HG03175 (cell line): ENCODE results near the gene AP2A2.
"Not testable (repeated sequence)": the region's sequence is repeated elsewhere in the genome, so short reads cannot be mapped to it uniquely, and the experiment has no call there.

Experiments
- ATAC-seq: cut with Tn5 transposase; IDR thresholded peaks from one replicate; pipeline ENCODE4 v1.9.1; 2021; ENCODE audit warnings: mild to moderate bottlenecking, moderate library complexity; ENCODE audit not compliant: unreplicated experiment

The AP2A2 gene

GRCh38 chr11:971731-972365 lies 46.2 kb downstream of the AP2A2 start:
- ATAC-seq: no peak

DNA sequence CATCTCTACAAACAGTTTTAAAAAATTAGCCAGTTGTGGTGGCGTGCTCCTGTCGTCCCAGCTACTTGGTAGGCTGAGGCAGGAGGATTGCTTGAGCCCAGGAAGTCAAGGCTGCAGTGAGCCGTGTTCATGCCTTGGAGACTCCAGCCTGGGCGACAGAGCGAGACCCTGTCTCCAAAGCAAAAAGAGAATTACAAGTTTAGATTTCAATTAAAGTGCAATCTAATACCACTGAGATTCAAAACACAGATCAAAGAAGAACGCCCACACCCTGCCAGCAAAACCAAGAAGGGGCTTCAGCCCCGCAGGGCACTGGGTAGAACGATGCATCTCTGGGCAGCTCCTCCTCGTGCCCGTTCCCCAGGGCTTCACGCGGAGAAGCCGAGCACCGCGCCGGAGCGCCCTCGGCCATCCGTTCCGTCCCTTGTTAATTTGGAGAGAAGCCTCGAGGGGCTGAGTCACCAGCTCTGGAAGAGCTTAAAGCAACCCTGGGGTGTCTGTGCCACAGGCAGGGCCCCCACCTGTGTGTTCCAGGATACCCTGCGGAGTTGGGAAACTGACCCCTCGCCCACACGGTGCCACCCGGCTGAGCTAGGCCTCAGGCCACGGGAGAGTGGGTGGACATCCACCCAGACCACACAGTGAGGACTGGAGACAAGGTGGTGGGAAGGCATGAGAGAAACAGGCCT lies 47.0 kb downstream of the AP2A2 start:
- ATAC-seq: no peak

- no peak for ATAC-seq
Observed at GRCh38 chr11:973237-973636, 47.6 kb downstream of the AP2A2 start.

- ATAC-seq: not testable (repeated sequence)
Observed at GRCh38 chr11:975376-975775, 49.7 kb downstream of the AP2A2 start.

DNA sequence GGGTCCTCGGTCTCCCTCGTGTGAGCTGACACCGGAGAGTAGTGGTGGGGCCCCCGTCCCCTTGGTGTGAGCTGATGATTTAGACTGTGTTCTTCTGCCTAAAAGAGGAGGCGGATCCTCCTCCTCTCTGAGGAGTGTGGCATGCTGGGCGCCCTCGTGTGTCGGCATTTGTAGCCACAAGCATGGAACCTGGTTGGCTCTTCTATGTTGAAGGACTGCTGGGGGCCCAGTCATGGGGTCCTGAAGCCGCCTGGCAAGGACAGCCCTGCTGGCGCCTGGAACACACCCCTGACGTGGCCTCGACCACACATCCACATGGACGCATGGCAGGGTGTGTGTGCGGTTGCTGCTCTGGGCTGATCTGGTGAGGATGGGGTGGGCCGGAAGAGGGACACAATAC lies 50.2 kb downstream of the AP2A2 start:
- ATAC-seq: no peak

GRCh38 chr11:976431-977160 lies 50.9 kb downstream of the AP2A2 start:
- no peak for ATAC-seq

DNA sequence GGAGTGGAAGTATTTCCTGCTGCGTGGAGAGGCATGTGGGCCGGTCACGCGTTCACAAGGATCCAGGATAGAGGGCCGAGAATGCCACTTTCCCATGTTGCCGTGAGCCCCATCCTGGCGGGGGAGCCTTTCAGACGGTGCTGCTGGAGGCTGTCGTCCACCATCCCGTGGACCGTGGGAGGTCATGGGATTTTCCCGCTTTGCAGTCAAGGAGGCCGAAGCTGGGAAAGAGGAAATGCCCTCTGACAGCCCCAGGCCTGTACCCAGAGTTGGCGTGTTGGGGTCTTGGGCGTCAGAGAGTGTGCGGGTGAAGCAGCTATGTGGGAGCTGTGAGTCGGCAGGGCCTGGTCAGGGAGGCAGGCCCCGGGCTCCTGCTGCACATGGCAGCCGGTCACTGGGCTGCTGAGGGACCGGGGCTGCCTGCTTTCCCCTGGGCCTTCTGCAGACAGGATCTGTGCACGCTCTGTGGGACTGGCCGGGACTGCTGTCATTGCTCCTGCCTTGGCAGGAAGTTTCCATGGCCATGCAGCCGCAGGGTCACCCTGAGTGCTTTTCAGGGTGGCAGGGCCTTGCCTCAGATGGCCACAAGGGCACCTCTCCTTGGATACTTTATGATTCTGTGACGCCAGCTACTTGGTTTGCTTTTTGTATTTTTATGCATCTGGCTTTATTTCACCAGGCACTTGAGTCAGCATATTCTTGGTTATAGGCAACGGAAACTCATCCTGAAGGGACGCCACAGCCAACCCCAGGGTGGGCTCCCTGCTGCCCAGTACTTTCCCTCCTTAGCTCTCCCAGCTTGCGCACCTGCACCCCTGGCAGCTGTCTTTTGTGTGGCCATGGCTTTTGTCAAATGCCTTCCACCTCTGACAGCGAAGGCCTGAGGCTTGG lies 52.4 kb downstream of the AP2A2 start:
- no peak for ATAC-seq

GRCh38 chr11:978781-979180 lies 53.1 kb downstream of the AP2A2 start:
- no peak for ATAC-seq

DNA sequence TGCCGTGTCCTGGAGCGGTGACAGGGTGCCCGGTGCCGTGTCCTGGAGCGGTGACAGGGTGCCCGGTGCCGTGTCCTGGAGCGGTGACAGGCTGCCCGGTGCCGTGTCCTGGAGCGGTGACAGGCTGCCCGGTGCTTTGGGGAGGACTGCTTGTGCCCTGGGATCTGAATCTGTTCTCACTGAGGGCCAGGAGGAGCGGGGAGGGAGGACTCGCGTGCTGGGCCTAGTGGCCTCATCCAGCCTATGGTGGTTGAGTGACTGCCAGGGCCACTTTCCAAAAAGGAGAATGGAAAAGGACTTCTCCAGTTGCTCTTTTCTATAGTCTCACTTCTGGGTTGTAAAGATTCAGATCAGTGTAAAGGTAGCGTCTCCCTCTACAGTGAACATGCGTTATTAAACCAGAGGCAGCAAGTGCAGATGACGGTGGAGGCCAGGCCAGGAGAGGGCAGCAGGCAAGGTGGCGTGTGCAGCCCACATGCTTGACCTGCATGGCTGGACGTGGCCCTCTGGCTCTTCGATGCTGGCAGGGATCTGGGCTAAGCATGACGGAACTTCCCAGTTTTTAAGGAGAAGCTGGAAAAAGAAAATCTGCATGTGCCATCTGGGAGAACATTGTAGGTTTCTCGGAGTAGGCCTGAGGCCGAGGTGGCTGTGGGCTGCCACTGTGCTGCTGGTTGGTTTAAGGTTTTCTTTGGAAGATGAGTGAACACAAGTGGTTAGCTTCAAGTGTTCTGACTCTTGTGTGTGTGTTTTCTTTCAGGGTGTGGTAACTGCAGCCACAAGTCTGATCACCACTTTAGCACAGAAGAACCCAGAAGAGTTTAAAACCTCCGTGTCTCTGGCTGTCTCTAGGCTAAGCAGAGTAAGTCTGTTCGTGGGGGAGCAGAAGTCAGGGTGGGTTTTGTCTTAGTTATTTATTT lies 55.0 kb downstream of the AP2A2 start:
- ATAC-seq: no peak

GRCh38 chr11:981764-982163 lies 56.1 kb downstream of the AP2A2 start:
- ATAC-seq: no peak

DNA sequence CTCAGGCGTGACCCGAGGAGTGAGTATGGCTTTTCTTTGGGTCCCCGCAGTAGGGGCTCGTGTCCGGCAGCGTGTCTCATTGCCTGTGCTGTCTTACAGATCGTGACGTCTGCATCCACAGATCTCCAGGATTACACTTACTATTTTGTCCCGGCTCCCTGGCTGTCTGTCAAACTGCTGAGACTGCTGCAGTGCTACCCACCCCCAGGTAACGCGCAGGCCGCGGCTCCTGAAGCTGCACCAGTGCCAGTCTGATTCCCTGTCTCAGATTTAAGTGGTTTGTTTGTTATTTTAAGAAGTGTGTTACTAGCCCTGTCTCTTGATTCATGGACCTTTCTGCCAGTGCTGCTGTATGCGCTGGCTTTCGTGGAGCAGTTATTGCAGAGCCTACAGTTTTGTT lies 58.9 kb downstream of the AP2A2 start:
- ATAC-seq: no peak

DNA sequence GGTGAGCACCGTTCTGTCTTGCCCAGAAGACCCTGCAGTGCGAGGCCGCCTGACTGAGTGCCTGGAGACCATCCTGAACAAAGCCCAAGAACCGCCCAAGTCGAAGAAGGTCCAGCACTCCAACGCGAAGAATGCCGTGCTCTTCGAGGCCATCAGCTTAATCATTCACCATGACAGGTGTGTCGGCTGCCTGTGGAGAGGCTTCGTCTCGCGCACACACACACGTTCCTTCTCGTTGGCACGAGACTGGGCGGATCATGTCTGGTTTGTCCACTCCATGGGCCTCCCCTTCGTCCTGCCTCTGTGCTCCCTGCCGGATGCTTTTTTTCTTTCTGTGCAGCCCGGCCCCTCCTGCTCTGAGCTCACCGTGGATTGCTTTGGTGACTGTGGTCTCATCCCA lies 59.7 kb downstream of the AP2A2 start:
- ATAC-seq: no peak

DNA sequence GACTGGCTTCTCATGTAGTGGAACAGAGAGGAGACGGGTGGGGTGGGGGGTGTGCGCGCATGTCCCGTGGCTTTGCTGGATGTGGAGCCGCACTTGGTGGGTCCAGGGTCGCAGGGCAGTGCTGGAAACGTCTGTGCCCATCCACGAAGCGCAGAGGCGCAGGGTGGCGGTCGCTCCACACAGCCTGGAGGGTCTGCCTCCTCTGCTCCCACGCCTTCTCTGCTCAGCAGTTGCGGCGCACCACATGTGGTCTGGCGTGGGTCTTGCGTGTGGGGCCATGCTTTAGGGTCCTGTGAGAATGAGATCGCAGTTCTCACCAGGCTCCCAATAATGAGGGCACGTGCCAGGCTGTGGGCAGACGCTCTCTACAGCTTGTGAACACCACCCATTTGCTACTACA lies 60.2 kb downstream of the AP2A2 start:
- no peak for ATAC-seq

GRCh38 chr11:986270-986951 lies 60.7 kb downstream of the AP2A2 start:
- no peak for ATAC-seq

DNA sequence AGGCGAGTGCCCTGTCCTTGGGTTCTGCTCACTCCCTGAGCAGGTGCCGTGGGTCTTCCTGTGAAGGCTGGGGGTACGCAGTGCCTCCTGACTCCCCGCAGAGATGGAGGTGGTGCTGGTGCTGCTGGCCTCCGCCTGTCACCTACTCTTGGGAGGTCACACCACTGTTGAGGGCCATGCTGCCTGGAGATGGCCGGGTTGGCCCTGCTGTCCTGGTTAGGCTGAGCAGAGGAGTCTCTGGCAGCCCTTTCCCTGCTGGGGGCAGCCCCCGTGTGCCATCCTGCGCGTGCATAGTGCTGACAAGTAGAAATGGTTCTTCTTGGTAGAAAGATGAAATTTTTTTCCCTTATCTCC lies 61.3 kb downstream of the AP2A2 start:
- no peak for ATAC-seq

DNA sequence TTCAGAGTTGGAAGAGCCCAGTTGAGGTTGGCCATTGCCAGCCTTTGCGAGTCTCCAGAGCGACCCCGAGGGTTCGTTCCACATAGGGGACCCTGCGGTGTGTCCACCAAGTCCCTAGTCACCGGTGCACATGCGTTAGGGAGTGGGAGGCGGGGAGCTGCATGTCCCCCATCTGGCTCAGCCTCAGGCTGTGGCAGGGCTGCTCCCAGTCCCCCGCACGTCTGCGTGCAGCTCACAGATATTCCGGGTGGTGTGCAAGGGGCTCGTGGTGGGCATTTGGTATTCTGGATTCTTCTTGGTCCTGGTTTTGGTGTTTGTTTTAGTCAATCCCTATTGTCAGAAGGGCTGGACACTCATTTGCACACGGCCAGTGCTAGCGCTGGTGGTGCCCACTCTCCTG lies 62.0 kb downstream of the AP2A2 start:
- no peak for ATAC-seq

- no peak for ATAC-seq
Observed at GRCh38 chr11:990101-990500, 64.4 kb downstream of the AP2A2 start.

DNA sequence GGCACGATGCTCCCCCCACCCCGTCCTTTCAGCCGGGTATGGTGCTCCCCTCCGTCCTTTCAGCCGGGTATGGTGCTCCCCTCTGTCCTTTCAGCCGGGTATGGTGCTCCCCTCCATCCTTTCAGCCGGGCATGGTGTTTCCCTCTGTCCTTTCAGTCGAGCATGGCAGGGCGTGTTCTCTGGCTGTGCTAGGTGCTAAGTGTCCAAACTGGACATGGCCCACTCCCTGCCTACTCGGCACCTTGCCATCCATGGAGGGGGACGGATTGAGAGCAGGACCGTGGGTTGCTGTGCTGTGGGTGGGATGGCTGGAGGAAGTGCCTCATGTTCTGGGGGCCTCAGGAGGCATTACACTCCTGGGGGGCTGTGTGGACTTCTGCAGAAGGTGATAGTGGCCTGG lies 65.4 kb downstream of the AP2A2 start:
- ATAC-seq: no peak

GRCh38 chr11:991711-992307 lies 66.1 kb downstream of the AP2A2 start:
- ATAC-seq: no peak
